ENCODE measurements around the gene KRTAP10-5.

The KRTAP10-5 gene

GRCh38 chr21:44572959-44573583 is 7.3 kb downstream of the KRTAP10-5 start:
- TF ChIP-seq POLR2AphosphoS5 (IDR thresholded peaks at IDR 0.05; ENCODE audit: low read depth, low read length) = no peak
- TF ChIP-seq TAF1 (IDR thresholded peaks at IDR 0.05; ENCODE audit: borderline replicate concordance, low read depth, low read length) = no peak
- TF ChIP-seq POLR2A (IDR thresholded peaks at IDR 0.05; ENCODE audit: low read depth, low read length) = no peak
- no peak for FAIRE-seq
- DNase-seq (ENCODE audit: insufficient read length) = no peak

GRCh38 chr21:44571844-44572782 is 8.3 kb downstream of the KRTAP10-5 start:
- FAIRE-seq (no peak), DNase-seq (ENCODE audit: insufficient read length) (no peak)
- TF ChIP-seq TAF1 (IDR thresholded peaks at IDR 0.05; ENCODE audit: borderline replicate concordance, low read depth, low read length) (no peak), POLR2A (IDR thresholded peaks at IDR 0.05; ENCODE audit: low read depth, low read length) (no peak), POLR2AphosphoS5 (IDR thresholded peaks at IDR 0.05; ENCODE audit: low read depth, low read length) (no peak)

GRCh38 chr21:44571296-44571695 is 9.1 kb downstream of the KRTAP10-5 start:
- DNase-seq (ENCODE audit: insufficient read length) (no peak), FAIRE-seq (no peak)
- no peak for TF ChIP-seq TAF1 (IDR thresholded peaks at IDR 0.05; ENCODE audit: borderline replicate concordance, low read depth, low read length)
- TF ChIP-seq POLR2A (IDR thresholded peaks at IDR 0.05; ENCODE audit: low read depth, low read length) = no peak
- no peak for TF ChIP-seq POLR2AphosphoS5 (IDR thresholded peaks at IDR 0.05; ENCODE audit: low read depth, low read length)

- no peak for DNase-seq (ENCODE audit: insufficient read length)
- no peak for FAIRE-seq
- no peak for TF ChIP-seq POLR2AphosphoS5 (IDR thresholded peaks at IDR 0.05; ENCODE audit: low read depth, low read length)
- no peak for TF ChIP-seq POLR2A (IDR thresholded peaks at IDR 0.05; ENCODE audit: low read depth, low read length)
- TF ChIP-seq TAF1 (IDR thresholded peaks at IDR 0.05; ENCODE audit: borderline replicate concordance, low read depth, low read length) = no peak
These were observed 10.4 kb downstream of the KRTAP10-5 start for GRCh38 chr21:44569861-44570517.

GRCh38 chr21:44568667-44569556 is 11.5 kb downstream of the KRTAP10-5 start:
- FAIRE-seq = no peak
- DNase-seq (ENCODE audit: insufficient read length) = no peak

GRCh38 chr21:44568261-44568660 is 12.1 kb downstream of the KRTAP10-5 start:
- FAIRE-seq (no peak), DNase-seq (ENCODE audit: insufficient read length) (no peak)
- no peak for TF ChIP-seq POLR2AphosphoS5 (IDR thresholded peaks at IDR 0.05; ENCODE audit: low read depth, low read length)
- no peak for TF ChIP-seq TAF1 (IDR thresholded peaks at IDR 0.05; ENCODE audit: borderline replicate concordance, low read depth, low read length)
- no peak for TF ChIP-seq POLR2A (IDR thresholded peaks at IDR 0.05; ENCODE audit: low read depth, low read length)

More at GRCh38 chr21:44568667-44569556, 11.5 kb downstream of the KRTAP10-5 start:
- TF ChIP-seq POLR2AphosphoS5 (IDR thresholded peaks at IDR 0.05; ENCODE audit: low read depth, low read length) (no peak), TAF1 (IDR thresholded peaks at IDR 0.05; ENCODE audit: borderline replicate concordance, low read depth, low read length) (no peak), POLR2A (IDR thresholded peaks at IDR 0.05; ENCODE audit: low read depth, low read length) (no peak)

- DNase-seq (ENCODE audit: insufficient read length) (no peak), FAIRE-seq (no peak)
- TF ChIP-seq TAF1 (IDR thresholded peaks at IDR 0.05; ENCODE audit: borderline replicate concordance, low read depth, low read length) = no peak
- TF ChIP-seq POLR2AphosphoS5 (IDR thresholded peaks at IDR 0.05; ENCODE audit: low read depth, low read length) = no peak
- no peak for TF ChIP-seq POLR2A (IDR thresholded peaks at IDR 0.05; ENCODE audit: low read depth, low read length)
These were observed 12.8 kb downstream of the KRTAP10-5 start for GRCh38 chr21:44567481-44568171.

GRCh38 chr21:44566403-44566802 is 14.0 kb downstream of the KRTAP10-5 start:
- no peak for DNase-seq (ENCODE audit: insufficient read length)
- no peak for TF ChIP-seq POLR2AphosphoS5 (IDR thresholded peaks at IDR 0.05; ENCODE audit: low read depth, low read length)
- no peak for TF ChIP-seq TAF1 (IDR thresholded peaks at IDR 0.05; ENCODE audit: borderline replicate concordance, low read depth, low read length)
- TF ChIP-seq POLR2A (IDR thresholded peaks at IDR 0.05; ENCODE audit: low read depth, low read length) = no peak
- FAIRE-seq = no peak

- DNase-seq (ENCODE audit: insufficient read length) (no peak), FAIRE-seq (no peak)
- no peak for TF ChIP-seq TAF1 (IDR thresholded peaks at IDR 0.05; ENCODE audit: borderline replicate concordance, low read depth, low read length)
- no peak for TF ChIP-seq POLR2AphosphoS5 (IDR thresholded peaks at IDR 0.05; ENCODE audit: low read depth, low read length)
- TF ChIP-seq POLR2A (IDR thresholded peaks at IDR 0.05; ENCODE audit: low read depth, low read length) = no peak
These were observed 15.4 kb downstream of the KRTAP10-5 start for GRCh38 chr21:44564886-44565598.

All from GM12892 (cell line).